Erythroblast (primary cell): ENCODE measurements around the gene CIZ1.
"Not testable (repeated sequence)": the region's sequence is repeated elsewhere in the genome, so short reads cannot be mapped to it uniquely, and the experiment has no call there.

Source experiments
- DNase-seq, 2 experiments: peaks; one replicate each; lab custom pipeline; 2025; lab: John Stamatoyannopoulos, UW
- GATA1 ChIP-seq: IDR thresholded peaks from 2 replicates; pipeline ENCODE4 v1.6.1; 2011; ENCODE audit warnings: low read depth, mild to moderate bottlenecking, control low read depth, low read length, moderate library complexity
- POLR2A ChIP-seq: IDR thresholded peaks from 2 replicates; pipeline ENCODE4 v1.6.1; 2011; ENCODE audit warnings: mild to moderate bottlenecking, low read length

CIZ1 gene

GRCh38 chr9:128145951-128146351 lies 45.4 kb downstream of the CIZ1 start:
- DNase-seq = no peak
- no peak for TF ChIP-seq POLR2A
- no peak for TF ChIP-seq GATA1

- no peak for TF ChIP-seq GATA1
- DNase-seq = no peak
These were observed 45.8 kb downstream of the CIZ1 start for GRCh38 chr9:128145536-128145935.

- DNase-seq = no peak
- no peak for TF ChIP-seq POLR2A
- TF ChIP-seq GATA1 = no peak
These were observed 46.9 kb downstream of the CIZ1 start for GRCh38 chr9:128144239-128145181.

- DNase-seq = no peak
- TF ChIP-seq POLR2A = no peak
- no peak for TF ChIP-seq GATA1
These were observed 47.7 kb downstream of the CIZ1 start for GRCh38 chr9:128143525-128144238.

GRCh38 chr9:128142596-128142995 lies 48.8 kb downstream of the CIZ1 start:
- DNase-seq = no peak
- TF ChIP-seq GATA1 (no peak), POLR2A (no peak)

GRCh38 chr9:128142061-128142460 lies 49.3 kb downstream of the CIZ1 start:
- no peak for DNase-seq
- no peak for TF ChIP-seq GATA1
- no peak for TF ChIP-seq POLR2A

- DNase-seq = no peak
- TF ChIP-seq GATA1 (no peak), POLR2A (no peak)
These were observed 49.8 kb downstream of the CIZ1 start for GRCh38 chr9:128141604-128142003.

- TF ChIP-seq POLR2A (no peak), GATA1 (no peak)
- no peak for DNase-seq
These were observed 51.8 kb downstream of the CIZ1 start for GRCh38 chr9:128139621-128140020.

GRCh38 chr9:128138001-128138400 lies 53.4 kb downstream of the CIZ1 start:
- TF ChIP-seq POLR2A (no peak), GATA1 (no peak)
- DNase-seq = no peak

GRCh38 chr9:128136816-128137793 lies 54.3 kb downstream of the CIZ1 start:
- DNase-seq = no peak
- no peak for TF ChIP-seq GATA1
- no peak for TF ChIP-seq POLR2A

GRCh38 chr9:128135561-128135960 lies 55.8 kb downstream of the CIZ1 start:
- not testable (repeated sequence) for DNase-seq

GRCh38 chr9:128132139-128132538 lies 59.2 kb downstream of the CIZ1 start:
- not testable (repeated sequence) for DNase-seq

- DNase-seq = not testable (repeated sequence)
These were observed 60.0 kb downstream of the CIZ1 start for GRCh38 chr9:128131346-128131745.

GRCh38 chr9:128130651-128131050 lies 60.7 kb downstream of the CIZ1 start:
- not testable (repeated sequence) for DNase-seq

- DNase-seq = not testable (repeated sequence)
These were observed 61.3 kb downstream of the CIZ1 start for GRCh38 chr9:128129976-128130590.
